H1 (cell line): ENCODE data around the gene INAVA. TPM values are rescaled to one million over a fixed set of nuclear protein-coding genes. Genes with fewer than 3 reads are reported as not detected.

Source experiments
- CTCF ChIP-seq, 3 experiments: IDR thresholded peaks; 1 replicate in 2 of 3; 2 replicates in 1 of 3; pipeline versions ENCODE4 v1.5.1 to v1.6.1; 2011; ENCODE audit warnings: low read length in 3 of 3, mild to moderate bottlenecking in 3 of 3, inconsistent platforms in 2 of 3, low read depth in 1 of 3, moderate library complexity in 1 of 3; ENCODE audit not compliant: insufficient read depth in 1 of 3; ENCODE audit errors: control extremely low read depth in 1 of 3
- polyA plus RNA-seq, 7 experiments: library from polyadenylated mRNA; depleted of rRNA in 3 of 7; stranded (reverse) in 5 of 7; unstranded in 2 of 7; fragments of >200 nt in 5 of 7; fragments of 200-250 nt in 2 of 7; gene quantifications; 1 replicate in 5 of 7; 2 replicates in 1 of 7; 4 replicates in 1 of 7; pipeline versions ENCODE4 v1.2.1 to v1.2.3, GENCODE V29; 2011 to 2013; ENCODE audit warnings: missing spikeins in 2 of 7, mixed read lengths in 2 of 7
- total RNA-seq: library from RNA; stranded (reverse); fragmentation: NEBNext Ultra II Directional; extraction: Animal tissue kit (Norgen Biotek cat#: 25700); gene quantifications from 2 replicates; pipeline ENCODE4 v1.2.1, GENCODE V29; 2021

INAVA gene
- total and polyA plus RNA-seq, 2 of the 8 experiments (the other 6 are each of a cell fraction or from before 2014, with no cell fraction given) = 46.8 to 49.3 TPM

- TF ChIP-seq CTCF (IDR thresholded peaks at IDR 0.05; ENCODE audit: control extremely low read depth in 1 of 3, insufficient read depth in 1 of 3, low read depth in 1 of 3, low read length in 3 of 3) = no peak
Observed at GRCh38 chr1:200877010-200877409, 17.7 kb upstream of the INAVA start (continued).
